HEK293T (cell line): ENCODE results near the gene QSOX2.

Experiments used
- CTCF ChIA-PET: fragments of 350-600 bp; formaldehyde crosslinking; extraction: SDS; loops from one replicate; lab custom pipeline; 2021; ENCODE audit warnings: antibody characterized with exemption, inconsistent platforms; lab: Yijun Ruan, JAX
- POLR2A ChIA-PET: fragments of 350-600 bp; formaldehyde crosslinking; extraction: SDS; loops from one replicate; lab custom pipeline; 2020; ENCODE audit warnings: antibody characterized with exemption, inconsistent platforms; lab: Yijun Ruan, JAX
- DNase-seq: peaks from one replicate; pipeline ENCODE4 v3.0.0; 2012; ENCODE audit warnings: mixed read lengths; ENCODE audit errors: extremely low spot score
- ARNT ChIP-seq: fragments of 450-650 bp; IDR thresholded peaks from 2 replicates; pipeline ENCODE4 v1.6.1; 2017; ENCODE audit warnings: mild to moderate bottlenecking
- BHLHE40 ChIP-seq: fragments of 450-650 bp; IDR thresholded peaks from 2 replicates; pipeline ENCODE4 v1.6.1; 2016; ENCODE audit warnings: mild to moderate bottlenecking, moderate library complexity, borderline replicate concordance
- CTBP1 ChIP-seq: fragments of 450-650 bp; IDR thresholded peaks from 2 replicates; pipeline ENCODE4 v1.6.1; 2016; ENCODE audit warnings: borderline replicate concordance
- ELF4 ChIP-seq: fragments of 450-650 bp; IDR thresholded peaks from 2 replicates; pipeline ENCODE4 v1.6.1; 2017; ENCODE audit warnings: antibody characterized with exemption
- FOXA1 ChIP-seq: fragments of 450-650 bp; IDR thresholded peaks from 2 replicates; pipeline ENCODE4 v1.6.1; 2016; ENCODE audit warnings: mild to moderate bottlenecking
- FOXK2 ChIP-seq: fragments of 450-650 bp; IDR thresholded peaks from 2 replicates; pipeline ENCODE4 v1.6.1; 2016; ENCODE audit warnings: mild to moderate bottlenecking
- FOXM1 ChIP-seq: fragments of 450-650 bp; IDR thresholded peaks from 2 replicates; pipeline ENCODE4 v1.6.1; 2017; ENCODE audit warnings: mild to moderate bottlenecking, borderline replicate concordance
- HDGF ChIP-seq: fragments of 450-650 bp; IDR thresholded peaks from 2 replicates; pipeline ENCODE4 v1.6.1; 2017; ENCODE audit warnings: antibody characterized with exemption, borderline replicate concordance
- L3MBTL2 ChIP-seq: fragments of 450-650 bp; conservative IDR thresholded peaks from 2 replicates; pipeline ENCODE4 v1.6.1; 2016; ENCODE audit warnings: mild to moderate bottlenecking
- LEF1 ChIP-seq: fragments of 450-650 bp; IDR thresholded peaks from 2 replicates; pipeline ENCODE4 v1.6.1; 2017; ENCODE audit warnings: mild to moderate bottlenecking, borderline replicate concordance
- NFRKB ChIP-seq: fragments of 450-650 bp; IDR thresholded peaks from 2 replicates; pipeline ENCODE4 v1.6.1; 2016; ENCODE audit warnings: mild to moderate bottlenecking, moderate library complexity
- SP1 ChIP-seq: fragments of 450-650 bp; IDR thresholded peaks from 2 replicates; pipeline ENCODE4 v1.6.1; 2017
- SUZ12 ChIP-seq: fragments of 450-650 bp; IDR thresholded peaks from 2 replicates; pipeline ENCODE4 v1.6.1; 2016; ENCODE audit warnings: mild to moderate bottlenecking
- TARDBP ChIP-seq: fragments of 450-650 bp; IDR thresholded peaks from 2 replicates; pipeline ENCODE4 v1.6.1; 2016
- ZNF384 ChIP-seq: fragments of 450-650 bp; IDR thresholded peaks from 2 replicates; pipeline ENCODE4 v1.6.1; 2016
- TF ChIP-seq, protein P1 (sequence below): fragments of 450-650 bp; IDR thresholded peaks from 2 replicates; pipeline ENCODE4 v1.6.1; 2016

The QSOX2 gene

DNA sequence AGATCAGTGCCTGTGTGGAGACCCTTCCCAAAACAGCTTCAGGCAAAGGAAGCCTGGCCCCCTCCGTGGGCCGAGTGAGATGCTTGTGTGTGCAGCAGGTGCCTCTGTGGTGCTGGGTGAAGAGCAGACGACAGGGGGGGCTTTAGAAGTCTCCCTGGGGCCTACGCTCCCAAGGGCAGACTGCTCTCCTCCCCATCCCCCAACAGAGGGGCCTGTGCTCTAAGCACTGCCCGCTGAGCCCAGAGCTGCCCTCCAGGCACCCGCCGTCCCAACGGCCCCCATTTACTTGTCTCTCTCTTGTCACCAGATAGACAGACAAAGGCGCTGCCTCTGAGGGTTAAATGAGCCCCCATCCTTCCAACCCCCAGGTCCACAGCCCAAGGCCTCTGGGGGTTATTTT lies 38.0 kb downstream of the QSOX2 start:
- TF ChIP-seq NFRKB (no peak), TARDBP (no peak)
- ChIA-PET POLR2A (no interaction called here), CTCF (no interaction called here)
- no peak for DNase-seq

DNA sequence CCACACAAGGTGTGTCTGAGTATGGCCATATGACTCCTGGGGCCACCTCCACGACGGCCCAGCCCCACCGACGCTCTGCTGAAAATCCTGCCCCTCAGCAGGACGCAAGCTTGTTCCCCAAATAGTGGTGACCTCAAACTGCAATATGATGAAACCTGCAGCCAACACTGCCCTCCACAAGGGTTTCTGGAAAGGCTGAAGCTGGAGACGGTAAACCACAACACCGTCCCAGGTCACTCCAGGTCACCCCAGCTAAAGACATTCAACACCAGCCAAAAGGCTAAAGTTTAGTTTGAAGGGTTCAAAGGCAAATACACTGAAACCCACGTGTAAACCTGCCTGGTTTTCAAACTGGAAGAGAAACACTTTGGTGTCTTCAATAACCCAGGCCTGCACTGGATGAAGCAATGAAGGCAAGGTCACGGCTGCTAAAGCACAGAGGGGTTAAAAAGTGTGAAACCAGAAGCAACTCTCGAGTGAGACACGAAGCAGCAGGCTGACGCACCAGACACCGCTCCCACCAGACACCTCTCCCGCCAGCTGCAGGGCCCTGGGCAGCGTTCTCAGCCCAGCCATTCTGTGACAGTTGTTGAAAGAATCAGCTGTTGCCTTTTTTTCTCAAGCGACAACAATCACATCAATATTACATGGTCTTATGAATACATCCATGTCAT lies 38.9 kb downstream of the QSOX2 start:
- no peak for TF ChIP-seq HDGF
- TF ChIP-seq SP1, result no peak
- TF ChIP-seq LEF1, result no peak
- TF ChIP-seq ARNT, result no peak
- TF ChIP-seq FOXK2, result no peak
- TF ChIP-seq L3MBTL2, result no peak
- no peak for TF ChIP-seq ZNF384
- no peak for TF ChIP-seq BHLHE40
- no peak for TF ChIP-seq SUZ12
- no peak for TF ChIP-seq TARDBP
- ChIA-PET POLR2A (no interaction called here), CTCF (no interaction called here)
- DNase-seq, result no peak

DNA sequence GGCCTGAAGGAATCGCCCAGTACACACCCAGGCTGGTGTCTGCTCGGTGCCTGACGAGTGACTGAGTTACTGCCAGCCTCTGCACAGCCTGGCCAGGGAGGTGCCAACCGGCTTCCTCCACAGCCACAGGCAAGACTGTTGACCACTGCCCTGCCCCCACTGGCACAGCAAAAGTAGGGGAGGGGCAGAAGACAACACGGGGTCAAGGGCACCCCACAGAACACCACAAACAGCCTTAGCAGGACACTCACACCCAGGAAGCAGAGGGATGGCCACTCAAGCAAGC lies 40.0 kb downstream of the QSOX2 start:
- CTCF ChIA-PET, result no interaction called here
- no peak for DNase-seq
- TF ChIP-seq FOXK2 (no peak), FOXM1 (no peak), HDGF (no peak), ZNF384 (no peak), LEF1 (no peak), FOXA1 (no peak), BHLHE40 (no peak), SUZ12 (no peak), NFRKB (no peak), SP1 (no peak), CTBP1 (no peak)
- TF ChIP-seq, protein P1, sequence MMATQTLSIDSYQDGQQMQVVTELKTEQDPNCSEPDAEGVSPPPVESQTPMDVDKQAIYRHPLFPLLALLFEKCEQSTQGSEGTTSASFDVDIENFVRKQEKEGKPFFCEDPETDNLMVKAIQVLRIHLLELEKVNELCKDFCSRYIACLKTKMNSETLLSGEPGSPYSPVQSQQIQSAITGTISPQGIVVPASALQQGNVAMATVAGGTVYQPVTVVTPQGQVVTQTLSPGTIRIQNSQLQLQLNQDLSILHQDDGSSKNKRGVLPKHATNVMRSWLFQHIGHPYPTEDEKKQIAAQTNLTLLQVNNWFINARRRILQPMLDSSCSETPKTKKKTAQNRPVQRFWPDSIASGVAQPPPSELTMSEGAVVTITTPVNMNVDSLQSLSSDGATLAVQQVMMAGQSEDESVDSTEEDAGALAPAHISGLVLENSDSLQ, result no peak
- POLR2A ChIA-PET, result no interaction called here

DNA sequence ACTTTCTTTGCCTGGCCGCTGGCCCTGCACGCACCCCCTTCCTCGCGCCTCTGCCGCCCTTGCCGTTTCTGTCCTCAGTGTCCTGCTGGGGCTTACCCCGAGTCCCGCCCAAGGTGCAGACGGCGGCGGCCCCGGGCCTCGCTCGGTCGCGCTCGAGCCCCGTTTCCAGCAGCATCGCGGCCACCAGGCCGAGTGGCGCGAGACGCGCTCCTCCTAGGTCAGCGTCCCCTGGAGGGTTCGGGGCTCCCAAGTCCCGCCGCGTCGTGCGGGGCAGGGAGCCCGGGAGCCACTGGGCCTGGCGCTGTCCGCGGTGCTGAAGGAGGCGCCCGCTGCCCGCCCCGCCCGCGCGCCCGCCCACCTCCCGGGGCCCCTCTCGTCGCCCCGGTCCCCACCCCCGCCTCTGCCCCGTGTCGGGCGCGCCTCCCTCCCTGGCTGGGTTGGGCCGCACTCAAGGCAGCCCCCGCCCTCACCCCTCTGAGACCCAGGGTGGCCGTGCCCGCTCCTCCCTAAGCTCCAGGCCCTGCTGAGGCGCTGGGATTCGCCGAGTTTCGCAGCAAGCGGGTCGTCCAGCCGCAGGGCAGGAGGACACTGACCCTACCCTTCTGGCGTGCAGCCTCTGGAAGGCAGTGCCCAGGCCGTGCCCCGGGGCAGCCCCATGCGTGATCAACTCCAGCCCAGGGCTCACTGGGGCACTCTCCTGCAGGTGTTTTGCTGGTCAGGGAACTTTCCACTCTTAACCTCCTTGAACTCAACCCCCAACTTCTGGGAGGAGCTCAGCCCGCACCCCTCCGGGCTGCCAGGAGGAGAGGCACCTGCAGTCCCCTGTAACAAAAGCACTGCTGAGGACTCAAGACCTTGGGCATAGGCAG lies 40.5 kb downstream of the QSOX2 start, which contains the start of gene LHX3:
LHX3 (minus strand) TSS at position 291 of the 869 bp plus-strand sequence; CDS start at position 175, 116 bp downstream.
- CTCF ChIA-PET, result no interaction called here
- TF ChIP-seq NFRKB (no peak), FOXA1 (no peak), TARDBP (no peak), FOXK2 (no peak), ZNF384 (no peak), FOXM1 (no peak), CTBP1 (no peak), SP1 (no peak), ARNT (no peak), BHLHE40 (no peak), L3MBTL2 (no peak), HDGF (no peak), LEF1 (no peak), ELF4 (no peak), SUZ12 (no peak)
- TF ChIP-seq, protein P1, result no peak

DNA sequence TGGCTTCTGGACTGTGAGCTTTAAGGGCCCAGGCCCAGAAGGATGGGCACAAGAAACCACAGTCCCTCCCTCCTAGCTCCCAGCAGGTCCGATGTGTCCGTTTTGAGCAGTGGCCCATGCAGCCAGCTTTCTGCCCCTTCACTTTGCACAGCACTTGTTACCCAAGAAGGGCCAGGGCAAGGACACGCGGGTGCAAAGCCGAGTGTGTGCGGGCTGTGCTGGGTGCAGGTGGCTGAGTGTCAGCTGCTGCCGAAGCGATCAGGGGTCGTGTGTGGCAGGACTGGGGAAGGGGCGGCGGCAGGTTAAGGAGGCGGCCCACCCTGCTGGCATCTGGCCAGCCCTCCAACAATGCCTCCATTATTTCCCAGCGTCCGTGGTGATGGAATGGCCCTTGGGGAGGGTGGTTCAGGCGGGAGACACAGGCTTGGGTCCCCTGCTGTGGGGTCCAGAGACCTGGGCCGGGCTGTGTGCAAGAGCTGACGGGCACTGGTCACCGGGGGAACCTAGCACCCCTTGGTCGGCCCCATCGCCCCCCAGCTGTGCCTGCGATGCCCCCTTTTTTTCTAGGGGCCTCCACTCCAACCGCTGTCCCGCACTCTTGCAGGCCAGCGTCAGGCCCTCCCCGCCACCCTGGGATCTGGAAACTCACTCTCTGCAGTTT lies 41.3 kb downstream of the QSOX2 start:
- TF ChIP-seq ELF4 (no peak), FOXM1 (no peak), SP1 (no peak), CTBP1 (no peak), ARNT (no peak), FOXA1 (no peak), LEF1 (no peak), L3MBTL2 (no peak)
- TF ChIP-seq, protein P1, result no peak
- POLR2A ChIA-PET, result no interaction called here
- CTCF ChIA-PET, result interaction anchor here (0.6 kb wide), 1 partner anchor 302 kb away, joined by 3 read pairs; no protein-coding TSS in a partner anchor

More for the DNA sequence above, 40.5 kb downstream of the QSOX2 start, which contains the start of gene LHX3:
- POLR2A ChIA-PET, result no interaction called here
- DNase-seq, result no peak

More for the DNA sequence above, 41.3 kb downstream of the QSOX2 start:
- DNase-seq, result no peak
